Aortic smooth muscle cell (primary cell): ENCODE data around the gene NTSR1. TPM values are rescaled to one million over a fixed set of nuclear protein-coding genes. Genes with fewer than 3 reads are reported as not detected.

Source experiments
- total RNA-seq: library from RNA; depleted of rRNA; stranded (reverse); fragments of >200 nt; gene quantifications from 2 replicates; pipeline ENCODE4 v1.2.3, GENCODE V29; 2014

The NTSR1 gene
- 0.87 and 1.3 TPM in 2 replicates for total RNA-seq

DNA sequence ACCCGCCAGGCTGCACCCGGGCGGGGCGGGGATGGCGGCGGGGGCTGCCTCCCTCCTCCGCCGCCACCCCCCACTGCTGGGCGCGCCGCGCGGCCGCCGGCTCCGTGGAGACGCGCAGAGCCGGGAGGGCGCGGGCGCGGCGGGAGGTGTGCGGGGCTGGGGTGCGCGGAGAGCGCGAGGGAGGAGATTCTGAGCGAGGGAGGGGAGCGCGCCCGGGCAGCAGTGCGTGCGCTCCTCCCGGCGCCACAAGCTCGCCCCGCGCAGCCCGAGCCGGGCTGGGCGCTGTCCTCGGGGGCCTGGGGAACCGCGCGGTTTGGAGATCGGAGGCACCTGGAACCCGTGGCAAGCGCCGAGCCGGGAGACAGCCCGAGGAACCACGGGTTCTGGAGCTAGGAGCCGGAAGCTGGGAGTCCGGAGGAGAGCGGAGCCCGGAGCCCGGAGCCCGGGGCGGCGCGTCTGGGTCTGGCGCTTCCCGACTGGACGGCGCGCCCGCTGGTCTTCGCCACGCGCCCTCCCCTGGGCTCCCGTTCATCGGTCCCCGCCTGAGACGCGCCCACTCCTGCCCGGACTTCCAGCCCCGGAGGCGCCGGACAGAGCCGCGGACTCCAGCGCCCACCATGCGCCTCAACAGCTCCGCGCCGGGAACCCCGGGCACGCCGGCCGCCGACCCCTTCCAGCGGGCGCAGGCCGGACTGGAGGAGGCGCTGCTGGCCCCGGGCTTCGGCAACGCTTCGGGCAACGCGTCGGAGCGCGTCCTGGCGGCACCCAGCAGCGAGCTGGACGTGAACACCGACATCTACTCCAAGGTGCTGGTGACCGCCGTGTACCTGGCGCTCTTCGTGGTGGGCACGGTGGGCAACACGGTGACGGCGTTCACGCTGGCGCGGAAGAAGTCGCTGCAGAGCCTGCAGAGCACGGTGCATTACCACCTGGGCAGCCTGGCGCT, at the start of gene NTSR1:
Gene NTSR1, plus strand, starts transcription at position 246 of the 946 bp plus-strand sequence. Its CDS starts 372 bp downstream, at position 618.

DNA sequence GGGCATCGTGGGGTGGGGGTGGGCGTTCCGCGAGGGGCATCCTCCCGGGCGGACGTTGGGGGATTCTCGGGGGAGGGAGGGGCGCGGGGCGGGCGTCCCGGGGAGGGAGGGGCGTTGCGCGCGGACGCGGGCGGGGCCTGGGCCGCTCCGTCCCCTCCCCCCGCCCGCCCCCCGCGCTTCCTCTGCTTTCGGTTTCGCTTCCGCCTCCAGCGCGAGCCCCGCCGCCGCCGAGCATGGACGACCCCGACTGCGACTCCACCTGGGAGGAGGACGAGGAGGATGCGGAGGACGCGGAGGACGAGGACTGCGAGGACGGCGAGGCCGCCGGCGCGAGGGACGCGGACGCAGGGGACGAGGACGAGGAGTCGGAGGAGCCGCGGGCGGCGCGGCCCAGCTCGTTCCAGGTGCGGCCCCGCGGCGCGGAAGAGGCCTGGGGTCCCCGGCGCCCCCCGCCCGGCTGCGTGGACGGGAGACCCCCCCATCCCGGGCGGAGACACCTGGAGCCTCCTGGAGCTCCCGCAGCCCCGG, 96.1 kb downstream of the NTSR1 start, which contains the start of gene OGFR:
Gene OGFR, plus strand, starts transcription at position 209 of the 528 bp plus-strand sequence. Its CDS starts 25 bp downstream, at position 234.

Other genes with a start within 250 kb of the NTSR1 start
- gene GATA5, start 232.8 kb upstream of the NTSR1 start, total RNA-seq = 0.93 and 1.3 TPM in 2 replicates
- 0.25 and 0.53 TPM in 2 replicates for gene SLCO4A1, start 66.3 kb upstream of the NTSR1 start, total RNA-seq
- 15.1 and 16.4 TPM in 2 replicates for gene MRGBP, start 87.6 kb downstream of the NTSR1 start, total RNA-seq
- 21.9 and 30.9 TPM in 2 replicates for gene OGFR, start 96.0 kb downstream of the NTSR1 start, total RNA-seq
- 0.26 and 0.37 TPM in 2 replicates for gene COL9A3, start 108.2 kb downstream of the NTSR1 start, total RNA-seq
- 16.9 and 18.1 TPM in 2 replicates for gene TCFL5, start 153.0 kb downstream of the NTSR1 start, total RNA-seq
- gene DIDO1, start 217.7 kb downstream of the NTSR1 start, total RNA-seq = 38.2 and 38.3 TPM in 2 replicates
- 29.6 and 33.0 TPM in 2 replicates for gene GID8, start 229.3 kb downstream of the NTSR1 start, total RNA-seq
- gene SLC17A9, start 243.9 kb downstream of the NTSR1 start, total RNA-seq = 8.1 and 14.1 TPM in 2 replicates